IPS-20b (cell line): ENCODE data around the gene MAPKAPK3.

Experiments
- H3K27ac ChIP-seq: one replicate; pipeline ENCODE4 v1.5.1; 2013; ENCODE audit warnings: low read length
- H3K27me3 ChIP-seq: 2 replicates; pipeline ENCODE4 v1.6.1; 2013; ENCODE audit warnings: mild to moderate bottlenecking, low read length, inconsistent platforms; ENCODE audit not compliant: insufficient read depth
- H3K36me3 ChIP-seq: 2 replicates; pipeline ENCODE4 v1.6.1; 2013; ENCODE audit warnings: low read depth, mild to moderate bottlenecking, inconsistent platforms, low read length, moderate library complexity; ENCODE audit not compliant: insufficient read depth
- H3K4me1 ChIP-seq: 2 replicates; pipeline ENCODE4 v1.6.1; 2013; ENCODE audit warnings: mild to moderate bottlenecking, control low read depth, inconsistent platforms, low read length, moderate library complexity; ENCODE audit not compliant: insufficient read depth
- H3K4me3 ChIP-seq: 2 replicates; pipeline ENCODE4 v1.5.1; 2013; ENCODE audit warnings: mild to moderate bottlenecking, low read length, inconsistent platforms
- H3K9ac ChIP-seq: 2 replicates; pipeline ENCODE4 v1.6.1; 2013; ENCODE audit warnings: low read depth, mild to moderate bottlenecking, inconsistent platforms, low read length, moderate library complexity
- H3K9me3 ChIP-seq: 2 replicates; pipeline ENCODE4 v1.6.1; 2013; ENCODE audit warnings: mild to moderate bottlenecking, low read depth, low read length, inconsistent platforms; ENCODE audit not compliant: insufficient read depth

Gene MAPKAPK3

DNA sequence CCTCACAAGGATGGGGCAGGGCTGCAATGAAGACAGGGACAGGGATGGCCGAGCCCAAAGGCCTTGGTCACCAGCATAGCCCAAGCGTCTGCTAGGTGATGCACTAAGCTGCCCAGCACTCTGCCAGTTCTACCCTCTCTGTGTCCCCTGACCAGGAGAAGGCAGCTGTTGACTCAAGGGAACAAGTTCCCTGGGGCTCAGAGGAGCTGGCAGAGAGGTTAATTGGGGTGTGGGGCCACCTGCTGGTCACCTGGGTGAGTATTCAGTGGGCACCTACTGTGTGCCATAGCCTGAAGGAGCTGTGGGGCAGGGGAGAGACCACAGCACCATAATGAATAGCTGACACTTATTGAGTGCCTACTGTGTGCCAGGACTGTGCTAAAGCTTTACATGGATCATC is 35.8 kb downstream of the MAPKAPK3 start:
- Histone ChIP-seq H3K4me3 (no peak overlapping the region), H3K4me1 (peaks cover 16% of the 10 kb centered on the region), H3K27me3 (no peaks in the 10 kb centered on the region), H3K27ac (no peak overlapping the region), H3K9ac (no peak overlapping the region), H3K36me3 (no peaks in the 10 kb centered on the region), H3K9me3 (no peaks in the 10 kb centered on the region)

DNA sequence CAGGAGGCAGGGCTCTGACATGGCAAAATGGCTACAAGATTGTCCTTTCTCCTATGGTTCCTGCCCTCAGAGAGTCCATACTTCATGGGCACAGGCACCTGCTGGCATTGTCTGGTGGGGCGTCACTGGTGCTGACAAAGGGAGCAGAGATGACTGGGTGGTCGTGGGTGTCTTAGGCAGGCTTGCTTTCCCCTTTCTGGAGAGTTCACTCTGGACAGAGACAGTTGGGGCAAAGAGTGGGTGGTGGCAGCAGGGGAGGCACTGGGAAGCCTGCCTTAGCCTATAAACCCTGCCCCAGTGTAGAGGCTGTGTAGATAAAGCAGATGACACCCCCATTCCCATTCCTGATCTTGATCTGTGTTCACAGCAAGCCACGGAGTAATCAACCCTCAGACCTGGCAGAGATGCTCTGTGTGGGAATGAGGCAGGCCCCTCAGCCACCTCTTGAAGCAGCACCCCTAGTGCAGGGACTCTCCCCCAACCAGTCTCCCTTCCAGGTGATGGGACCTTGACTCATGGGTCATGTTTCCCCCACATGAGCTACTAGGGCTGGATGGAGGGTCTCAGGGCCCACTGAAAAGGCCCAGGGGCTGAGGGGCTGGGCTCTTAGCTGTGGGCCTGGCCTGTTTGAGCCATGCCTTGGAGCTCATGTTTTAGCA is 37.1 kb downstream of the MAPKAPK3 start:
- H3K4me1 ChIP-seq, result peaks cover 13% of the 10 kb centered on the region
- no peaks in the 10 kb centered on the region for H3K27me3 ChIP-seq
- no peaks in the 10 kb centered on the region for H3K36me3 ChIP-seq
- no peak overlapping the region for H3K4me3 ChIP-seq
- no peaks in the 10 kb centered on the region for H3K9me3 ChIP-seq
- H3K27ac ChIP-seq, result no peak overlapping the region
- H3K9ac ChIP-seq, result no peak overlapping the region

DNA sequence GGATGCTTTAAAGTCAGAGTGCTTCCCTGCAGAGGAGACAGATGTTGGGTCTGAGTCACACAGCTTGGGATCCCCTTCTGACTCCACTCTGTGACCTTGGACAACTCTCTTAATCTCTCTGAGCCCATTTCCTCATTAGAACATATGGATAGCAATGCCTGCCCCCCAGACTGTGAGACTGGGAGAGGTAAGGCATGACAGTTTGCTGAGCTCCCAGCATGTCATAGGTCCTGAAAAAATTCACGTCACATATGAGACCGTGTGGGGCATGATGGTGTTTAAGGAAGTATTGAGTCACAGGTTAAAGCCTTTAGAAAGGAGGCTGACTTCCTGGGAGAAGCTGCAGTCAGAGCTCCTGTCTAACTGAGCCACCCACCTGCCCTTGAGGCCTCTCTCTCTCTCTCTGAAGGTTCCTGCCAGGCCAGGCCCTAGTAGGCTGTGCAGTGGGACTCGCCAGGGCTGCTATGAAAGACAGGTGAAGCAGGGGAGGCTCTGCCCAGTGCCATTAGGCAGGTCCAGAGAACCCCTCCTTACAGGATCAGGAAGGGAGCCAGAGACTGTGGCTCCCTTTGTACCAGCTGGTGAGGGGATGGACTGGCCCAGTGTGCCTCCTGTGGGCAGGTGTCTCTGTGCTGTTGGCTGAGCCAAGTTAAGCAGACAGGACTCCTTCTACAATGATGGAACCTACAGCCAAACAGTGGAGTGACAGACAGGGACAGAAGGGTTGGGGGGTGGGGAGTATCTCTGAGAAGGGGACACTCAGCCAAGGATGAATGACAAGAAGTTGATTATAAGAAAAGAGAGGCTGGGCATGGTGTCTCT is 38.3 kb downstream of the MAPKAPK3 start:
- H3K27ac ChIP-seq, result no peak overlapping the region

DNA sequence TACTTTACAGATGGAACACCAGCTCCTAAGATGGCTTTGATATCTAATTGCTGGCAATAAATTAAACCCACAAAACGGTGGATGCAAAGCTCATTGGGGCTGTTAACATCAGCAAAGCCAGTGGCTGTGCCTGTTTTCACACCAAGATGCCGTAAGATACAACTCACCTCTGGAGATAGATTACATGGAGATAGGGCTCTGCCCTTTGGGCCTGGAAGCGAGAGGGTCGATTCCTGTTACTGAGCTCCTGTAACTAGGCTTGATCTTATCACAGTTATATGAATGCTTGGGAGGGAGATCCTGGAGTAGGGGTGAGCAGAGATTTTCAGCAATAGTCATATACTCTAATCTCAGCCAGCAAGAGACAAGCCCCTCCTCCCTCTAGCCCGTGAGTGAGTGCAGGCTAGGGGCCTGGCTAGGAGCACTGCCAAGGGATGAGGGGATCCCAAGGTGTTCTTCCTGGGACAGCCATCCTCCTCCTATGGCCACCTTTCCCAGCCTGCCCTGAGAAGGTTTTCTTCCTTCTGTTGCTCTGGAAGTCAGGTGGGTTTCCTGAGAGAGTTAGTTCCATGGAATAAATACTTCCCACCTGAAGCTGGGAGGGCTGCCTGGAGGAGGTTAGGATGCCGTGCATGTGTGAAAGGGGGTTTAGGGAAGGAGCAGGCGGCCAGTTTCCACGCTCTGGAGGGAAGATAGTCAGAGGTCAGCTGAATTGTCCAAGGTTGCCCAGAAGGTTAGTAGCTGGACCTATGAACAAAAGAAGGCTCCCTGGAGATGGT is 39.7 kb downstream of the MAPKAPK3 start:
- Histone ChIP-seq H3K27ac (no peak overlapping the region), H3K4me1 (peaks cover 10% of the 10 kb centered on the region), H3K27me3 (no peaks in the 10 kb centered on the region), H3K9ac (no peak overlapping the region), H3K4me3 (no peak overlapping the region), H3K9me3 (no peaks in the 10 kb centered on the region), H3K36me3 (no peaks in the 10 kb centered on the region)

More for the DNA sequence above, 38.3 kb downstream of the MAPKAPK3 start:
- Histone ChIP-seq H3K4me1 (peaks cover 13% of the 10 kb centered on the region), H3K9ac (no peak overlapping the region), H3K9me3 (no peaks in the 10 kb centered on the region), H3K4me3 (no peak overlapping the region), H3K36me3 (no peaks in the 10 kb centered on the region), H3K27me3 (no peaks in the 10 kb centered on the region)

DNA sequence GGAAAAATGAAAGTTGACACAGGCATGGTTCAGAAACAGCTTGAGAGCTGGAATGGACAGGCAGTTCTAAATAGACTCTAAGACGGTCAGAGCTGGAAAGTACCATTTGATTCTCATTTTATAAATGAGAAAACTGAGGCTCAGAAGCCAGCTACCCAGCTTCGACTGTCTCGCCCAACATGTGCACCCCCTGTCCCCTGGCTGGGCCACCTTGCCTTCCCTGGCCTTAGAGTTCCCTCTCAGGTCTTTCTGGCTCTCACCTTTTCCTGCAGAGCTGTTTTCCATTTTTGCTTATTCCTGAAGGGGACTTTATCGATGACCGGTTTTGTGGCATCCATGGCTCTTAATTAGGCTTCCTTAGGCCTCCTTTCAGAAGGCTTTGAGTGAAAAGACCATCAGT is 40.5 kb downstream of the MAPKAPK3 start:
- Histone ChIP-seq H3K9ac (no peak overlapping the region), H3K27ac (no peak overlapping the region), H3K36me3 (no peaks in the 10 kb centered on the region), H3K9me3 (no peaks in the 10 kb centered on the region), H3K4me3 (no peak overlapping the region), H3K27me3 (no peaks in the 10 kb centered on the region), H3K4me1 (peaks cover 3% of the 10 kb centered on the region; the same call in 1 of the 2 replicates)

DNA sequence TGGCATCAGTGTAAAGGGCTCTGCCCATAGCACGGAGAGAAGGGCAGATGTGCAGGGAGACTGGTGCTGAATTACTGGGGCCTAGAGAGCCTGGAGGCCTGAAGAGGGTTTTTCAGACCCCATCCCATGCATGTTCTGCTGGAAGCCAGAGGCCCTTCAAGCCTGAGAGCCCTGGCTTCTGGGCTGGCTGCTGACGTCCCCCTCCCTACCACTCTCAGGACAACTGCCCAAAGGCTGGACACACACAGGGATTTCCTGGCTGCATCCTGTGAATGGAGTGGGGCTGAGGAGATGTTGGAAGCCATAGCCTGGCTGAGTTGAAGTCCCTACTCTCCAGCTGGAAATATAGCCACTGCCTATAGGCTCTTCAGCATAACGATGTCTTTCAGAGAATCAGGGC is 40.9 kb downstream of the MAPKAPK3 start:
- Histone ChIP-seq H3K36me3 (no peaks in the 10 kb centered on the region), H3K27me3 (no peaks in the 10 kb centered on the region), H3K4me1 (no peaks in the 10 kb centered on the region; the same call in 1 of the 2 replicates), H3K9me3 (no peaks in the 10 kb centered on the region), H3K9ac (no peak overlapping the region), H3K27ac (no peak overlapping the region), H3K4me3 (no peak overlapping the region)

DNA sequence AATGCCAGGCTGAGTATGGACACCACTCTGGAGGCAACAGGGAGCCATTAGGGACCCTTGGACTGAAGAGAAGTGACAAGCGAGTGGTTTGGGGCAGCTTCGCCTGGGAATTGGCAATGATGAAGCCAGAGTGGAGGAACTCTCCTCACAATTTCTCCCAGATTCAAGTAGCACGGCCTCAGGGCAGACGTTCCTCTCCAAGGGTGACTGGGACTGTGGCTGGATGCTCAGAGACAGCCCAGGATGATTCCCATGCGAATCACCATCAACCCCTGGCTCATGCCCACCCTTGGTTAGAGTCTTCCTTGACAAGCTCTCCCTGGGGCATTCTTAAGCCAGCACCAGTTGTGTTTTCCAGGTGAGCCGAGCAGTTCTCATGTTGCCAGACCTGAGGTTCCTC is 41.5 kb downstream of the MAPKAPK3 start:
- no peaks in the 10 kb centered on the region for H3K27me3 ChIP-seq
- H3K4me3 ChIP-seq, result no peak overlapping the region
- no peaks in the 10 kb centered on the region for H3K4me1 ChIP-seq
- H3K9me3 ChIP-seq, result no peaks in the 10 kb centered on the region
- no peaks in the 10 kb centered on the region for H3K36me3 ChIP-seq
- no peak overlapping the region for H3K27ac ChIP-seq
- H3K9ac ChIP-seq, result no peak overlapping the region

DNA sequence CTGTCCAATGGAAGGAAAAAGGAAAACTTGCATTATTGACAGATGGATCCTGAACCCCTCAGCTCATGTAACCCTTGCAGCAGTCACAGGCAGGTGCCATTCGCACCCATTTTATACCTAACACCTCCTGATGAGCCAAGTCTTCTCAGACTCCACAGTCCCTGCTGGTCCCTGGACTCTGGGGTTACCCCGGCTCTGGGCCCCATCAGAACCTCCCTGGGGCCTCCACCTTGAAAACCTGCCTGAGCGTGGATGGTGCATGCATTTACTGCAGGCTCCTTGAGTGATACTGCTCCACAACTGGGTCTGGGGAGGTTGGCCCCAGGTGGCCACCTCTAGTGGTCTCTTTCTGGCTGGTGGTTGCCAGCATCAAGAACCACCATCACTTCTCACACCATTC is 41.9 kb downstream of the MAPKAPK3 start:
- Histone ChIP-seq H3K36me3 (no peaks in the 10 kb centered on the region), H3K27ac (no peak overlapping the region), H3K4me1 (no peaks in the 10 kb centered on the region), H3K4me3 (no peak overlapping the region), H3K27me3 (no peaks in the 10 kb centered on the region), H3K9me3 (no peaks in the 10 kb centered on the region), H3K9ac (no peak overlapping the region)

DNA sequence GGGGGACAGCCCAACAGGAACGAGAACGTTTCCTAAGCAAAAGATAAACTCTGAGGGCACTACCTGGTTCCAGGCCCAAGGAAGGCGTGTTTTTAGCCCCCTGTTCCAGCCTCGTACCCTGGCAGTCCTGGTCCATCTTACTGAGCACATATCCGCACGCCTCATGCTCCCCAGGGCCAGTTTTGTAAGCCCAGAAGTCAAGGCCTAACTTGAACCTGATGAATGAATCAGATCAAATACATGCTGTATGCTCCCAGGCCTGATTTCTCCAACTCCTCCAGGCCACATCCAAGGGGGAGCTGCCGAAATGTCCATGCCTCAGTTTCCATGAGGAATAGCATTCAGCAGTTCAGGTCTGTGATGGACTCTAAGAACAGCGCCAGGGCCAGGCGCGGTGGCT is 43.4 kb downstream of the MAPKAPK3 start:
- Histone ChIP-seq H3K9ac (no peak overlapping the region), H3K36me3 (no peaks in the 10 kb centered on the region)

DNA sequence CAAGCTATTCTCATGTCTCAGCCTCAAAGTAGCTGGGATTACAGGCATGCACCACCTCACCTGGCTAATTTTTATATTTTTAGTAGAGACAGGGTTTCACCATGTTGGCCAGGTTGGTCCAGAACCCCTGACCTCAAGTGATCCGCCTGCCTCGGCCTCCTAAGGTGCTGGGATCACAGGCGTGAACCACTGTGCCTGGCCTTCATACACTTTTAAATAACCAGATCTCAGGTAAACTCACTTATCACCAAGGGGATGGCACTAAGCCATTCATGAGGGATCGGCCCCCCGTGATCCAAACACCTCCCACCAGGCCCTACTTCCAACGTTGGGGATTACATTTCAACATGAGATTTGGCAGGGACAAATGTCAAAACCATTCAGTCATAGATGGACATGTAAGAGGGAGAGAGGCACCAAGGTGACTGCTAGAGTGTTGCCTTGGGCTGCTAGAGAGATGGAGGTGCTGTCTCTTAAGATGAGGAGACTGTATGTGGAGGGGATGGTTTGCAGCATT is 44.4 kb downstream of the MAPKAPK3 start:
- no peak overlapping the region for H3K4me3 ChIP-seq
- no peaks in the 10 kb centered on the region for H3K4me1 ChIP-seq
- H3K27ac ChIP-seq, result no peak overlapping the region
- no peak overlapping the region for H3K9ac ChIP-seq
- no peaks in the 10 kb centered on the region for H3K36me3 ChIP-seq
- H3K9me3 ChIP-seq, result no peaks in the 10 kb centered on the region
- H3K27me3 ChIP-seq, result no peaks in the 10 kb centered on the region

More for the DNA sequence above, 43.4 kb downstream of the MAPKAPK3 start:
- Histone ChIP-seq H3K4me1 (no peaks in the 10 kb centered on the region), H3K9me3 (no peaks in the 10 kb centered on the region), H3K4me3 (no peak overlapping the region), H3K27me3 (no peaks in the 10 kb centered on the region), H3K27ac (no peak overlapping the region)

DNA sequence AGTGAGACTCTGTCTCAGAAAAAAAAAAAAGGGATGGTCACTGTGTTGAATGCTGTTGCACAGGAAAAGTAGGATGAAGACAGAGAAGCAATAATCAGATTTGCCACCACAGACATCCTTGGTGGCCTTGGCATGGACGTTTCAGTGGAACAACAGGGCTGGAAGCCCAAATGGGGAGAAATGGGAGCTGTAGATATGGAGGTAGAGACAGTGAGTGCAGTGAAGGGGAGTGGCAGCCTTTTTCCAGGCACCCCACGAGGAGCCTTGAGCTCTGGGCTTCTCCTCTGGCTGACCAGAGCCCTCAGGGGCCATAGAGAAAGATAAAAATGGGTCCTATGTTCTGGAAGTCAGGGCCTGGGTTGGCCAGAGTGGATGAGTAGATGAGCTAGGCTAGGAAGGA is 45.5 kb downstream of the MAPKAPK3 start:
- Histone ChIP-seq H3K4me3 (no peak overlapping the region), H3K9ac (no peak overlapping the region), H3K9me3 (no peaks in the 10 kb centered on the region), H3K36me3 (no peaks in the 10 kb centered on the region), H3K27me3 (no peaks in the 10 kb centered on the region), H3K27ac (no peak overlapping the region), H3K4me1 (no peaks in the 10 kb centered on the region; the same call in 1 of the 2 replicates)
